AG08395 (cell line): ENCODE measurements around the gene ROR1.
"Not testable (repeated sequence)": the region's sequence is repeated elsewhere in the genome, so short reads cannot be mapped to it uniquely, and the experiment has no call there.

ENCODE experiments used
- DNase-seq: peaks from one replicate; pipeline ENCODE4 v3.0.0; 2012; ENCODE audit warnings: mixed read lengths, low spot score

ROR1 gene

DNA sequence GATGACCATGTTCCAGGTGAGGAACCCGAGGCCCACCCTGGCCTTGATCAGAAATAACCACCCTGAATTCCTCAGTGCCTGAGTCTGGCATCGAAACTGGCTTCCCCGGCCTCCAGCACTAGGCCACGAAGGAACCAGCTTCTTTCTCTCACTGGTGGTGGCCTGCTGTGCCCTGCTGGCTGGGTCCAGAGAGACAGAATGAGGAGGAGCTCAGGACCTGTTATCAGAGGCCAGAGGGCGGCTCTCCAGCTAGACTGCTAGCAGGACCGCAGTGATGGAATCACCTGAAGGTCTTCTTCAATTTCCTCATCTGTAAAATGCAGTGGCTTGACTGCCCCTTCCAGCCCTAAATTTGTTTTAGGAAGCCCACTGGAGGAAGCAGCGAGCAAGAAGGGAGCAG is 20.5 kb downstream of the ROR1 start:
- DNase-seq = no peak

- no peak for DNase-seq
Measured at GRCh38 chr1:63794939-63795378, 21.1 kb downstream of the ROR1 start.

DNA sequence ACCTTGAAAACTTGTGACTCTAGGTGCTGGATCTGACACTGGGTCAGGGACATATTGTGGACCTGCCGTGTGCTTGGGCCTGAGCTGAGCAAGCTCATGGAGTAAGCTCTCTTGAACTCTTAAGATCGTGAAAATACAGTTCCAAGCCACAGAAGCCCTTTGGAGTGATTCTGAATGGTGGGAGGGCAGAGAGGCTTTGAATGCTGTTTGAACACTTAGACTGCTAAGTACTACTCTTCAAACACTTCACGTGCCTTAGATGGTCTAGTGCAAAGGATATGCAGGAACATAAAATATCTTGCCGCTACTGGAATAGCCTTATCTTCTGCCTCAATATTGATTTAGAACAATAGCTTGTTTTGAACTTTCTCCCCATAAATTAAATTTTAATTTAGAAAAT is 21.6 kb downstream of the ROR1 start:
- DNase-seq = no peak

DNA sequence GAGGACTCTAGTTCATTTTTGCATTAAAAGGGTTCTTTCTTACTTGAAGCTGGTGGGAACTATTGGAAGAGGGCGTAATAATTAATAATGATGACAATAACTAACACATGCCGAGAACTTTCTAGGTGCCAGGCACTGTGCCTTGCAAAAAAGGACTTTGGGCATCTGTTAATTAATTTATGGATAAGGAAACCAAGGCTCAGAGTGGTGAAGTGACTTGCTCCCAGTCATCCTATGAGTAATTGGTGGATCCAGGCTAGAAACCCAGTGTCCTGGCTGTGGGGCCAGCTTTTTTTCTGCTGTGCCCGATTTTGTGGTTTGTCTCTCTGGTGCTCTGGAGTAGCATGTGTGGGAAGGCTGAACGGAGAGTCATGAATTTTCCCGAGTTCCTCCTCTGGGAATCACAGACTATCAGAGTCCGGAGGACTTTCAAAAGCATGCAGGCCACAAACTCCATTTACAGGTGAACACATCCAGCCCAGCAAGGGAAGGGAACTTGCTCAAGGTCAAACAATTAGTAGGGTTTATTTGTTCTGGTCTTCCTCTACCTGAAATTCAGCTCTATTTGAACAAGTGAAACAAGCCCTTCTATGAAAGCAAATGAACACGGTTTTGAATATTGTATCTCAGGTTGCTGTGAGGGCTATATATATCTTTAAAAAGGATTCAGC is 23.4 kb downstream of the ROR1 start:
- DNase-seq = peak; percentile 70

- DNase-seq = no peak
Measured at GRCh38 chr1:63798284-63798683, 24.5 kb downstream of the ROR1 start.

GRCh38 chr1:63799307-63799706 is 25.5 kb downstream of the ROR1 start:
- DNase-seq = no peak

DNA sequence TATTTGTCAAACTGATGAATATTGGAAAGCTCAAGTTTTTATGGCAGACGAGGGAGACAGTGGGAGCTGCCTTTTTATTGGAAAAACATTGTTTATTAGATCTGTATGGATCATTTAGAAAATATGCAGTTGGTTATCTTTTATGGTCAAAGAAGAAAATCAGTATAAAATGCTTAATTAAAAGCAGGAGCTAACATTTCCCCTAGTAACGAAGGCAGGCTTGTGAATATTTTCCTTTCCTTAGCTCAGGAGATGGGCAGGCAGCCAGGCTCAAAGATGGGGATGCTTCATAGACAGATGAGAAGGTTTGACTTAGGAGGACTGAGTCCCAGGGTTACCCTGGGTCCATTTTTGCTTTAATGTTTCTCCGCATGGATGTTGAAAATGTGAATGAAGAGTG is 26.0 kb downstream of the ROR1 start:
- DNase-seq = peak; percentile 58

DNA sequence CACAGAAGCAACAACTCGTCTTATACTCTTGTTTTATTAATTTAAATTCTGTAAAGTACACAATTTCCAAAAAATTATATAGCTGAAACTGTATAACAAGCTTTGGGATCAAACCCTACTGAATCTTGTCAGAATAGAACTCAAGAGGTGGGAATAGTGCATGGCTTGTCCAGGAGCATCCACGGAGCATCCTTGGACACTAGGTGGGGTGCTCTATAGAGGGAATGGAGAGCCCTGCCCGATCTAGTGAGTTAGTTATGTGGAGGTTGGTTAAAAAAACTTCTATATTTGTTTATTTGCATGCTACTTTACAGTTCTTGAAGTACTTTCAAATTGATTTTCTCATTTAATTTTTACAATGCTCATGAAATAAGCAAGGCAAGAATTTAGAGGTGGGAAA is 28.3 kb downstream of the ROR1 start:
- no peak for DNase-seq

- no peak for DNase-seq
Measured at GRCh38 chr1:63804829-63805484, 31.1 kb downstream of the ROR1 start.

GRCh38 chr1:63807046-63807445 is 33.2 kb downstream of the ROR1 start:
- DNase-seq = no peak

- no peak for DNase-seq
Measured at GRCh38 chr1:63810936-63811469, 37.2 kb downstream of the ROR1 start.

DNA sequence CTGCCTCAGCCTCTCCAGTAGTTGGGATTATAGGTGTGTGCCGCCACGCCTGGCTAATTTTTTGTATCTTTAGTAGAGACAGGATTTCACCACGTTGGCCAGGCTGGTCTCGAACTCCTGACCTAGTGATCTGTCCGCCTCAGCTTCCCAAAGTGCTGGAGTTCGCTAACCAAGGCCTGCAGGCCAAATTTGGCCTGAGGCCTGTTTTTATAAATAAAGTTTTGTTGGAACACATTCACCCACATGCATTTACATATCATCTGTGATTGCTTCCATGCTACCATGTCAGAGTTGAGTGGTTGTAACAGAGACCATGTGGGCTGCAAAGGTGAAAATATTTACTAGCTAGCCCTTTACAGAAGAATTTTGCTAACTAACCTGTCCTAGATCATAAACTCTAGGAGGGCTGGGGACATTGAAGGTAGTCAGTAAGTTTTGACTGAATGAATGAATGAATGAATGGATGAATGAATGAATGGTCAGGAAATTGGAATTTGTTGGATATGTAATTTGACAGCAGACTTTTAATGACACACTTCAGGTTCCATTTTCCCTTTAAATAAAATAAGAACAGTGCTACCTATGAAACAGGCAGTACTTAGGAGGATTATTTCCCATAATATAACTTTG is 38.4 kb downstream of the ROR1 start:
- DNase-seq = no peak

DNA sequence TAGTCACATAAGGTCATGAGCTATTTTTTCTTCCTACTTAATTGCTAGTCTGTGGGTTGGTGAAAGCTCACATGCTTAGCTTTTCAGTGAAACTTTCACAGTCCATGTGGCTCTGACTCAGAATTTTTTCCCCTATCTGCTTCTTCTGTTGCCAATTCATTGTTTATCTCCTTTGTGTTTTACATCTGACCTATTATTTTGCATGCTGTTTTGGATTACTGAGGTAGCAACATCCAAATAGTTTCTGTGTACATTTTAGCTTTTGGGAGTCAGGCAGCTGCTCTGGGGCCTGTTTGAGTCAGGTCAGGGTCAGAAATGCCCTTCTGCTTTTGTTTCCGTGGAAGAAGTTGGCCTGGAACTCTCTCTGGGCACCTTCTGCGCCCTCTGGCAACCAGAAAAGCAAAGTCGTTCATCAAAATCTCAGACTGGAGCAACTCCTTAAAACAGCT is 40.0 kb downstream of the ROR1 start:
- DNase-seq = peak; percentile 68

GRCh38 chr1:63816217-63816815 is 42.5 kb downstream of the ROR1 start:
- not testable (repeated sequence) for DNase-seq

- no peak for DNase-seq
Measured at GRCh38 chr1:63817152-63817667, 43.4 kb downstream of the ROR1 start.

DNA sequence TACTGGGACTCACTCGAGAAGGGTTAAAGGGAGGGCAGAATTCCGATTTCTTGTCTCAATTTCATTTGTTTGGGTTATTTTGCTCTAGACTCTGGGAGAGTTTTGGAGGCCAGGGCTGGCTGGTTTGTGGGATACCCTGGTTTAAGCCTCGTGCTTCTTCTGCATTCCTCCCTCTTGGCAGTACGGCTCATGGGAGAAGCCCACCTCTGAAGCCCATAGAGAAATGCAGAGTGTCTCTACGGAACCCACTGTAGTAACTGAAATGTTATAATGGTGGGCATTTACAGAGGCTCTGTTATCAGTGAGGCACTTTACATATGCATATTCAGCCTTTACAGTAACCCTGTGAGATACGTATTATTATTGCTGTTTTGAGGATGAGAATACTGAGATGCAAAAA is 43.9 kb downstream of the ROR1 start:
- no peak for DNase-seq

DNA sequence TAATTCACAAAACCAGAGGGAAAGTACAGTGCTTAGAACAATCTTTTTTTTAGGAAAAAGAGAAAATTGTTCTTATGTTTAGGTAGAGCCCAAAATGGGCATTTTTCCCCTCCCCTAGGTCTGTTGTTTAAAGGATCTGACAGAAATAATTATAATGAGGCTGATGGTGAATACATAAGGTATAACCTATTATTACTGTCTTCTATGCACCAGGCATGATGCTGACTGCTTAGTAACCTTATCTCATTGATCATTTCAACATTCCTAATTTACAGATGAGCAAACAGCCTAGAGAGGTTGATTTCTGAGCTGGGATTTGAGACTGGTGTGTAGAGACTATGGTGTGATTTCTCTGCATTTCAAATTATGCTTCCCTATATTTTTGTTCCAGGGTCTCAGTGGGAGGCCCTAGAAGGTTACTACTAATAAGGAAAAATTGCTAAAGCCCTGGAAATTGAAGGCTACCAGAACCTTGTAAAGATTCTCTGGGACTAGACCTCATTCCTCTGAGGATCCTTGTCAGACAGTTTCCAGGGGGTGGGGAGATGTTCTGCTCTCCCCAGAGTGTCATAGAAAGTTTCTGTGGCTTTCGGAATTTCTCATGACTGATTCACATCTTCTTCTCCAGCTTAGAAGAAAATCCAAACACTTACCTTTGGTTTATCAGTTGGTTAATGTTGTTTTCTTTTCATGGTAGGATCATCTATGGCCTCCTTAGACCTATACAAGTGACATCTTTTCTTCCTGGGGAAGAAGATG is 44.9 kb downstream of the ROR1 start:
- DNase-seq = peak; percentile 47

DNA sequence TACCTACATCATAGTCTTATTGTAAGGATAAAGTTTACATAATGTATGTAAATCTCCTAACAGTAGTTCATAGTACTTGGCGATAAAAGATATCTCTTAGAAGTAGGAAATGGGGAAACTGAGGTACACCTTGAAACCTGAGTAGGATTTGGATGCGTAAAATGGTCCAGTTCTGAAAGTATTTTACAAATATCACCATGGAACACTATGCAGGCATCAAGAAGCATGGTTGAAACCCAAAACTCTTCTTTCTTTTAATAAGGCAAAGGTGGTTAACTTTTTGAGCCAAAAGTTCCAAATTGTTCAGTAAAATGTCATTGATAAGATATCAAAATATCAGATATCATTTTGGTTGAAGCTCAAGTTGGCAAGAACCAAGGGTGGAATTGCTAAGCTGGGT is 46.0 kb downstream of the ROR1 start:
- DNase-seq = no peak

DNA sequence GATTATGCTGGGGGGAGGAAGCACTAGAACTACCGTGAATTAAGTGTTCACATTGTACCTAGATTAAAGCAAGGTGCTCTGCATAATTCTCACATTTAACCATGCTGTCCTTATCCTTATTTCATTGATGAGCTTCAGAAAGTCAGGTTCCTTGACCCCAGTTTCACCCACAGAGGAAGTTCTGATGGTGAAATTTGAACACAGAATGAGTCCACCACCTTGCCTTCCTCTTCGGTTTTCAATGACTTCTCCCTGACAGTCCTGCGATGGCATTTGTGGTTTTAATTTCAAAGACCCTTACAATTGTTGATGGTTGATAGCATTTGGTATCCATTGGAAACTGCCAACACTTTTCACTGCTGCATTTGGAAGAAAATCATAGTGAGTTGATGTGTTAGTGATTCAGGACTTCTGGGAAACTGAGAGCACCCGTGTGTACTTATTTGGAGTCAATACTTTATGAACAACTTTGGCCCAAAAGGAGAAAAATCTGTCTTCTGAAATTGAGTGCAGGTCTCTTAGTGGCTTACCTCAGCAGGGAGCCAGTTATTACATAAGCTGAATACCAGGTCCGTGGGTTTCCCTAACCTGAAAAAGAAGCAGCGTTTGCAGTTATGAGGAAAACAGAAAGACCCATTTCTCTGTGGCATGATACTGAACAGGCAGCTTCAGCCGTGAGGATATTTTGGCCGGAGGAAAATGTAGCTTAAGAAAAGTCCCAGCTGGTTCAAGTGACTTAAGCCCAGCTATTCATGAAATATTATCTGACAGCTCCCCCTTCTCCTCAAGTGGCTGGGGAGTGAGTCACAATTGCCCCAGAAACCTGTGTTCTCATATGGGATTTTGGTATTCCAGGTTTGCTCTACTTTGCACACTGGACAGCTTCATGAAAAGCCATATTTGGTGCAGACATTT is 47.5 kb downstream of the ROR1 start:
- DNase-seq = peak; percentile 36

DNA sequence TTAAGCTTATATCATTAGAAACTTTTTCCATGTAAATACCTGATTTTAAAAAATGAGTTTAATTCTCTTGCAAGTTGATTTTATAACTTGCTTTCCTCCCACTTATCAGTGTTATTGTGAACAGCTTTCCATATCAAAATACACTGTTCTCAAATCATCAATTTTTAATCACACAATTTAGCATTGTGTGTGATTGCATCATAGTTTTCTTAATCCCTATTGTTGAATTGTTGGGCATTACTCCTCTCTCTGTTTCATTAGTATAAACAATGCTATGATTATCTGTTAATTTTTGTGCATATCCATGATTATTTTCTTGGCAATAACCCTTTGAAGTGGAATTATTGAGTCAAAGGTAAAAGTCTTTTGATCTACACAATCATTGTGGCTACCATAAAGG is 48.7 kb downstream of the ROR1 start:
- no peak for DNase-seq

- no peak for DNase-seq
Measured at GRCh38 chr1:63824451-63824850, 50.6 kb downstream of the ROR1 start.
